Fibroblast of lung (primary cell): ENCODE data around the gene HS3ST6.

Experiments
- CTCF ChIP-seq, 2 donors: IDR thresholded peaks in 1 of 2; conservative IDR thresholded peaks in 1 of 2; 1 replicate in 1 of 2; 2 replicates in 1 of 2; pipeline ENCODE4 v1.5.1; 2011 to 2012; ENCODE audit warnings: low read length in 2 of 2, control low read depth in 1 of 2, inconsistent platforms in 1 of 2, low read depth in 1 of 2, mild to moderate bottlenecking in 1 of 2
- EZH2 ChIP-seq: IDR thresholded peaks from 2 replicates; pipeline ENCODE4 v1.5.1; 2012; ENCODE audit warnings: low read length, control low read depth, mild to moderate bottlenecking; ENCODE audit errors: missing control alignments

- no peak for TF ChIP-seq CTCF (conservative IDR thresholded peaks at IDR 0.05 in 1 of 2, IDR thresholded peaks at IDR 0.05 in 1 of 2; ENCODE audit: low read depth in 1 of 2, low read length in 2 of 2)
- no peak for TF ChIP-seq EZH2
Measured at GRCh38 chr16:1861730-1862129, 56.5 kb downstream of the HS3ST6 start.
